ENCODE measurements around the gene KPNA1. TPM values are rescaled to one million over a fixed set of nuclear protein-coding genes. Genes with fewer than 3 reads are reported as not detected.
A peak's percentile ranks its signal among the peaks of the same experiment; 100 is the strongest.

Gene KPNA1
- polyA plus RNA-seq, 4 donors = 10.5 to 33.0 (median 11.9) TPM

- no peaks in the 10 kb centered on the region for H3K27me3 ChIP-seq (ENCODE audit: control insufficient read depth in 3 of 3, insufficient read depth in 3 of 3, low read length in 3 of 3)
- peak within 1 kb of the TSS; percentile 72 to 95 (median 91) for H3K27ac ChIP-seq (ENCODE audit: low read depth in 1 of 3, low read length in 2 of 3)
- 0 to 1% (median 0%) methylated on average over 48 of the region's 48 CpGs for WGBS, 3 donors
- H3K9me3 ChIP-seq (ENCODE audit: control insufficient read depth in 2 of 2, insufficient read depth in 1 of 2, low read depth in 1 of 2, low read length in 1 of 2) = no peaks in the 10 kb centered on the region
- FAIRE-seq = peak; percentile 33
- H3K36me3 ChIP-seq (ENCODE audit: control insufficient read depth in 3 of 3, insufficient read depth in 2 of 3, low read depth in 1 of 3, low read length in 3 of 3) = peaks cover 0 to 8% (median 2%) of the 10 kb centered on the region in 3 donors
- H3K4me3 ChIP-seq (ENCODE audit: low read depth in 1 of 3, low read length in 3 of 3) = peak within 1 kb of the TSS; percentile 62 to 95 (median 70)
- peak; percentile 99 for DNase-seq
- H3K4me1 ChIP-seq (ENCODE audit: control insufficient read depth in 3 of 3, insufficient read depth in 2 of 3, low read depth in 1 of 3, low read length in 2 of 3) = peaks cover 0 to 24% (median 10%) of the 10 kb centered on the region in 3 donors
These were observed 98.7 kb downstream of the KPNA1 start, which contains the start of gene WDR5B for GRCh38 chr3:122415762-122416654. Gene WDR5B (minus strand): TSS chr3:122416062. CDS start chr3:122415528, 534 bp downstream.

- peak overlapping the region; percentile 59 to 95 (median 62) for H3K4me3 ChIP-seq (ENCODE audit: low read depth in 1 of 3, low read length in 3 of 3)
- H3K36me3 ChIP-seq (ENCODE audit: control insufficient read depth in 3 of 3, insufficient read depth in 2 of 3, low read depth in 1 of 3, low read length in 3 of 3) = peaks cover 0 to 8% (median 2%) of the 10 kb centered on the region in 3 donors
- no peaks in the 10 kb centered on the region for H3K9me3 ChIP-seq (ENCODE audit: control insufficient read depth in 2 of 2, insufficient read depth in 1 of 2, low read depth in 1 of 2, low read length in 1 of 2)
- peaks cover 0 to 24% (median 10%) of the 10 kb centered on the region in 3 donors for H3K4me1 ChIP-seq (ENCODE audit: control insufficient read depth in 3 of 3, insufficient read depth in 2 of 3, low read depth in 1 of 3, low read length in 2 of 3)
- 18 to 22% (median 20%) methylated on average over 10 of the region's 10 CpGs for WGBS, 3 donors
- DNase-seq (peak; percentile 65 to 66), FAIRE-seq (no peak)
- no peaks in the 10 kb centered on the region for H3K27me3 ChIP-seq (ENCODE audit: control insufficient read depth in 3 of 3, insufficient read depth in 3 of 3, low read length in 3 of 3)
- peak overlapping the region; percentile 72 to 95 (median 91) for H3K27ac ChIP-seq (ENCODE audit: low read depth in 1 of 3, low read length in 2 of 3)
These were observed 99.5 kb downstream of the KPNA1 start for GRCh38 chr3:122415104-122415744.

GRCh38 chr3:122414391-122414790 lies 100.3 kb downstream of the KPNA1 start:
- 79 to 95% (median 91%) methylated on average over 3 of the region's 3 CpGs for WGBS, 3 donors
- Histone ChIP-seq H3K4me3 (ENCODE audit: low read depth in 1 of 3, low read length in 3 of 3) (no peak overlapping the region), H3K36me3 (ENCODE audit: control insufficient read depth in 3 of 3, insufficient read depth in 2 of 3, low read depth in 1 of 3, low read length in 3 of 3) (peaks cover 2 to 13% (median 4%) of the 10 kb centered on the region in 3 donors), H3K27ac (ENCODE audit: low read depth in 1 of 3, low read length in 2 of 3) (no peak overlapping the region), H3K4me1 (ENCODE audit: control insufficient read depth in 3 of 3, insufficient read depth in 2 of 3, low read depth in 1 of 3, low read length in 2 of 3) (peaks cover 0 to 24% (median 10%) of the 10 kb centered on the region in 3 donors), H3K9me3 (ENCODE audit: control insufficient read depth in 2 of 2, insufficient read depth in 1 of 2, low read depth in 1 of 2, low read length in 1 of 2) (no peaks in the 10 kb centered on the region), H3K27me3 (ENCODE audit: control insufficient read depth in 3 of 3, insufficient read depth in 3 of 3, low read length in 3 of 3) (no peaks in the 10 kb centered on the region)
- DNase-seq (no peak), FAIRE-seq (no peak)

- no peak for FAIRE-seq
These were observed 104.1 kb downstream of the KPNA1 start for GRCh38 chr3:122410639-122411038.

GRCh38 chr3:122410111-122410510 lies 104.6 kb downstream of the KPNA1 start:
- H3K36me3 ChIP-seq (ENCODE audit: control insufficient read depth in 3 of 3, insufficient read depth in 2 of 3, low read depth in 1 of 3, low read length in 3 of 3) = peaks cover 5 to 21% (median 16%) of the 10 kb centered on the region in 3 donors
- no peaks in the 10 kb centered on the region for H3K9me3 ChIP-seq (ENCODE audit: control insufficient read depth in 2 of 2, insufficient read depth in 1 of 2, low read depth in 1 of 2, low read length in 1 of 2)

More at GRCh38 chr3:122410639-122411038, 104.1 kb downstream of the KPNA1 start:
- H3K27ac ChIP-seq (ENCODE audit: low read depth in 1 of 3, low read length in 2 of 3) = no peak overlapping the region
- peaks cover 0 to 13% (median 6%) of the 10 kb centered on the region in 3 donors for H3K4me1 ChIP-seq (ENCODE audit: control insufficient read depth in 3 of 3, insufficient read depth in 2 of 3, low read depth in 1 of 3, low read length in 2 of 3)
- 84 to 90% (median 87%) methylated on average over 6 of the region's 6 CpGs for WGBS, 3 donors
- DNase-seq = no peak
- H3K4me3 ChIP-seq (ENCODE audit: low read depth in 1 of 3, low read length in 3 of 3) = no peak overlapping the region
- H3K36me3 ChIP-seq (ENCODE audit: control insufficient read depth in 3 of 3, insufficient read depth in 2 of 3, low read depth in 1 of 3, low read length in 3 of 3) = peaks cover 5 to 19% (median 12%) of the 10 kb centered on the region in 3 donors
- no peaks in the 10 kb centered on the region for H3K9me3 ChIP-seq (ENCODE audit: control insufficient read depth in 2 of 2, insufficient read depth in 1 of 2, low read depth in 1 of 2, low read length in 1 of 2)
- no peaks in the 10 kb centered on the region for H3K27me3 ChIP-seq (ENCODE audit: control insufficient read depth in 3 of 3, insufficient read depth in 3 of 3, low read length in 3 of 3)

GRCh38 chr3:122409446-122409845 lies 105.3 kb downstream of the KPNA1 start:
- DNase-seq (no peak), FAIRE-seq (no peak)
- peaks cover 5 to 24% (median 16%) of the 10 kb centered on the region in 3 donors for H3K36me3 ChIP-seq (ENCODE audit: control insufficient read depth in 3 of 3, insufficient read depth in 2 of 3, low read depth in 1 of 3, low read length in 3 of 3)
- WGBS, 3 donors = 74 to 88% (median 87%) methylated on average over 6 of the region's 6 CpGs
- no peak overlapping the region for H3K4me3 ChIP-seq (ENCODE audit: low read depth in 1 of 3, low read length in 3 of 3)
- no peaks in the 10 kb centered on the region for H3K27me3 ChIP-seq (ENCODE audit: control insufficient read depth in 3 of 3, insufficient read depth in 3 of 3, low read length in 3 of 3)
- H3K27ac ChIP-seq (ENCODE audit: low read depth in 1 of 3, low read length in 2 of 3) = no peak overlapping the region
- peaks cover 0 to 4% (median 0%) of the 10 kb centered on the region in 3 donors for H3K4me1 ChIP-seq (ENCODE audit: control insufficient read depth in 3 of 3, insufficient read depth in 2 of 3, low read depth in 1 of 3, low read length in 2 of 3)
- H3K9me3 ChIP-seq (ENCODE audit: control insufficient read depth in 2 of 2, insufficient read depth in 1 of 2, low read depth in 1 of 2, low read length in 1 of 2) = no peaks in the 10 kb centered on the region

More at GRCh38 chr3:122410111-122410510, 104.6 kb downstream of the KPNA1 start:
- FAIRE-seq (no peak), DNase-seq (no peak)
- peaks cover 0 to 10% (median 3%) of the 10 kb centered on the region in 3 donors for H3K4me1 ChIP-seq (ENCODE audit: control insufficient read depth in 3 of 3, insufficient read depth in 2 of 3, low read depth in 1 of 3, low read length in 2 of 3)
- no peaks in the 10 kb centered on the region for H3K27me3 ChIP-seq (ENCODE audit: control insufficient read depth in 3 of 3, insufficient read depth in 3 of 3, low read length in 3 of 3)
- H3K27ac ChIP-seq (ENCODE audit: low read depth in 1 of 3, low read length in 2 of 3) = no peak overlapping the region
- no peak overlapping the region for H3K4me3 ChIP-seq (ENCODE audit: low read depth in 1 of 3, low read length in 3 of 3)
- 88 to 92% (median 90%) methylated on average over 4 of the region's 4 CpGs for WGBS, 3 donors

- Histone ChIP-seq H3K27ac (ENCODE audit: low read depth in 1 of 3, low read length in 2 of 3) (no peak overlapping the region), H3K4me1 (ENCODE audit: control insufficient read depth in 3 of 3, insufficient read depth in 2 of 3, low read depth in 1 of 3, low read length in 2 of 3) (no peaks in the 10 kb centered on the region), H3K27me3 (ENCODE audit: control insufficient read depth in 3 of 3, insufficient read depth in 3 of 3, low read length in 3 of 3) (no peaks in the 10 kb centered on the region), H3K9me3 (ENCODE audit: control insufficient read depth in 2 of 2, insufficient read depth in 1 of 2, low read depth in 1 of 2, low read length in 1 of 2) (no peaks in the 10 kb centered on the region), H3K4me3 (ENCODE audit: low read depth in 1 of 3, low read length in 3 of 3) (no peak overlapping the region), H3K36me3 (ENCODE audit: control insufficient read depth in 3 of 3, insufficient read depth in 2 of 3, low read depth in 1 of 3, low read length in 3 of 3) (peaks cover 3 to 22% (median 19%) of the 10 kb centered on the region in 3 donors)
- WGBS, 3 donors = 88 to 89% (median 89%) methylated on average over 1 of the region's 1 CpG
- FAIRE-seq (no peak), DNase-seq (no peak)
These were observed 106.8 kb downstream of the KPNA1 start for GRCh38 chr3:122407946-122408345.

- Histone ChIP-seq H3K27me3 (ENCODE audit: control insufficient read depth in 3 of 3, insufficient read depth in 3 of 3, low read length in 3 of 3) (no peaks in the 10 kb centered on the region), H3K9me3 (ENCODE audit: control insufficient read depth in 2 of 2, insufficient read depth in 1 of 2, low read depth in 1 of 2, low read length in 1 of 2) (no peaks in the 10 kb centered on the region), H3K36me3 (ENCODE audit: control insufficient read depth in 3 of 3, insufficient read depth in 2 of 3, low read depth in 1 of 3, low read length in 3 of 3) (peaks cover 3 to 19% (median 17%) of the 10 kb centered on the region in 3 donors), H3K4me1 (ENCODE audit: control insufficient read depth in 3 of 3, insufficient read depth in 2 of 3, low read depth in 1 of 3, low read length in 2 of 3) (no peaks in the 10 kb centered on the region), H3K4me3 (ENCODE audit: low read depth in 1 of 3, low read length in 3 of 3) (no peak overlapping the region), H3K27ac (ENCODE audit: low read depth in 1 of 3, low read length in 2 of 3) (no peak overlapping the region)
- DNase-seq (no peak), FAIRE-seq (no peak)
- 82 to 91% (median 89%) methylated on average over 4 of the region's 4 CpGs for WGBS, 3 donors
These were observed 108.5 kb downstream of the KPNA1 start for GRCh38 chr3:122406198-122406597.

All from small intestine (tissue), 7 donors.